Smooth muscle cell (in vitro differentiated cells): Measurements from ENCODE around the gene WDR44. TPM values are rescaled to one million over a fixed set of nuclear protein-coding genes. Genes with fewer than 3 reads are reported as not detected.

ENCODE experiments used
- DNase-seq: peaks from one replicate; lab custom pipeline; 2025; ENCODE audit not compliant: unreplicated experiment; lab: John Stamatoyannopoulos, UW
- H2AFZ ChIP-seq: fragments of 200-600 bp; sonication (generic); 2 replicates; pipeline ENCODE4 v1.6.0; 2016; ENCODE audit warnings: antibody characterized with exemption, low read depth, mild to moderate bottlenecking
- H3F3A ChIP-seq: fragments of 200-600 bp; sonication (generic); 2 replicates; pipeline ENCODE4 v1.6.0; 2017; ENCODE audit warnings: antibody characterized with exemption, low read depth
- H3K27ac ChIP-seq: fragments of 200-600 bp; sonication (generic); 2 replicates; pipeline ENCODE4 v1.5.1; 2016; ENCODE audit warnings: low read depth, mild to moderate bottlenecking
- H3K27me3 ChIP-seq: fragments of 200-600 bp; sonication (generic); 2 replicates; pipeline ENCODE4 v1.6.1; 2016; ENCODE audit warnings: low read depth, mild to moderate bottlenecking
- H3K36me3 ChIP-seq: fragments of 200-600 bp; sonication (generic); 2 replicates; pipeline ENCODE4 v1.5.1; 2016; ENCODE audit warnings: low read depth
- H3K4me1 ChIP-seq: fragments of 200-600 bp; sonication (generic); 2 replicates; pipeline ENCODE4 v1.5.1; 2016; ENCODE audit warnings: low read depth
- H3K4me2 ChIP-seq: fragments of 200-600 bp; sonication (generic); 2 replicates; pipeline ENCODE4 v1.6.0; 2016; ENCODE audit warnings: mild to moderate bottlenecking
- H3K4me3 ChIP-seq: fragments of 200-600 bp; sonication (generic); 2 replicates; pipeline ENCODE4 v1.5.1; 2016; ENCODE audit warnings: mild to moderate bottlenecking
- H3K79me2 ChIP-seq: fragments of 200-600 bp; sonication (generic); 2 replicates; pipeline ENCODE4 v1.6.0; 2016; ENCODE audit warnings: low read depth, mild to moderate bottlenecking
- H3K9ac ChIP-seq: fragments of 200-600 bp; sonication (generic); 2 replicates; pipeline ENCODE4 v1.6.0; 2016; ENCODE audit warnings: low read depth
- H3K9me3 ChIP-seq: fragments of 200-600 bp; sonication (generic); replicated peaks from 2 replicates; pipeline ENCODE4 v1.5.1; 2016; ENCODE audit warnings: low read depth
- H4K20me1 ChIP-seq: fragments of 200-600 bp; sonication (generic); 2 replicates; pipeline ENCODE4 v1.6.0; 2016; ENCODE audit warnings: low read depth
- CTCF ChIP-seq: fragments of 200-600 bp; sonication (generic); IDR thresholded peaks from 2 replicates; pipeline ENCODE4 v1.5.1; 2017; ENCODE audit warnings: borderline replicate concordance, mild to moderate bottlenecking, antibody characterized with exemption; ENCODE audit not compliant: insufficient read depth, poor library complexity, severe bottlenecking
- WGBS: methylation state at CpG from one replicate; pipeline ENCODE4 v1.1.7; 2016; ENCODE audit warnings: low lambda C conversion rate; 5-methylcytosine and 5-hydroxymethylcytosine counted together
- polyA plus RNA-seq: library from polyadenylated mRNA; unstranded; fragments of >200 nt; fragmentation: Nextera tagmentation; extraction: Ambion mirVana; gene quantifications from 2 replicates; pipeline ENCODE4 v1.2.1, GENCODE V29; 2016
- total RNA-seq: library from RNA; depleted of rRNA; stranded (reverse); fragments of >200 nt; gene quantifications from 2 replicates; pipeline ENCODE4 v1.2.3, GENCODE V29; 2014

The WDR44 gene
- total and polyA plus RNA-seq, 2 experiments from 2014 or later: 10.0 to 18.4 TPM

- H3K9me3 ChIP-seq: no peaks in the 10 kb centered on the region
- H4K20me1 ChIP-seq: no peaks in the 10 kb centered on the region
- H3F3A ChIP-seq: no peaks in the 10 kb centered on the region
- H3K27ac ChIP-seq: no peak overlapping the region
- no peaks in the 10 kb centered on the region for H3K27me3 ChIP-seq
- no peak for TF ChIP-seq CTCF
- no peaks in the 10 kb centered on the region for H3K36me3 ChIP-seq
- H3K4me1 ChIP-seq: no peaks in the 10 kb centered on the region
- H3K4me3 ChIP-seq: no peak overlapping the region
- DNase-seq: no peak
- H3K79me2 ChIP-seq: no peaks in the 10 kb centered on the region
- H3K4me2 ChIP-seq: no peak overlapping the region
- no peak overlapping the region for H2AFZ ChIP-seq
- H3K9ac ChIP-seq: no peak overlapping the region
Observed at GRCh38 chrX:118338930-118339329, 7.0 kb upstream of the WDR44 start.

- H2AFZ ChIP-seq: peak overlapping the region; percentile 92
- no peak overlapping the region for H3K27ac ChIP-seq
- H3K9ac ChIP-seq: peak overlapping the region; percentile 67
- TF ChIP-seq CTCF: no peak
- no peaks in the 10 kb centered on the region for H3K9me3 ChIP-seq
- H3K4me3 ChIP-seq: peak overlapping the region; percentile 58
- H3K79me2 ChIP-seq: peaks cover 23% of the 10 kb centered on the region
- H3F3A ChIP-seq: no peaks in the 10 kb centered on the region
- WGBS: 70% methylated on average over 9 of the region's 9 CpGs
- no peaks in the 10 kb centered on the region for H3K36me3 ChIP-seq
- peak overlapping the region; percentile 90 for H3K4me2 ChIP-seq
- H4K20me1 ChIP-seq: peaks cover 29% of the 10 kb centered on the region
- H3K27me3 ChIP-seq: no peaks in the 10 kb centered on the region
- DNase-seq: no peak
- peaks cover 10% of the 10 kb centered on the region for H3K4me1 ChIP-seq
Observed at GRCh38 chrX:118345045-118345463, 852 bp upstream of the WDR44 start.

GRCh38 chrX:118346258-118347094, 570 bp downstream of the WDR44 start:
- H4K20me1 ChIP-seq: peaks cover 43% of the 10 kb centered on the region
- H3K9me3 ChIP-seq: no peaks in the 10 kb centered on the region
- H3K4me1 ChIP-seq: peaks cover 13% of the 10 kb centered on the region
- H3K9ac ChIP-seq: peak overlapping the region; percentile 84
- TF ChIP-seq CTCF: no peak
- peak overlapping the region; percentile 77 for H3K4me3 ChIP-seq
- 37% methylated on average over 51 of the region's 51 CpGs for WGBS
- H3K4me2 ChIP-seq: peak overlapping the region; percentile 78
- peak overlapping the region; percentile 86 for H3K27ac ChIP-seq
- peak overlapping the region; percentile 76 for H2AFZ ChIP-seq
- no peaks in the 10 kb centered on the region for H3K36me3 ChIP-seq
- DNase-seq: peak; percentile 21
- peaks cover 37% of the 10 kb centered on the region for H3K79me2 ChIP-seq
- no peaks in the 10 kb centered on the region for H3F3A ChIP-seq
- H3K27me3 ChIP-seq: no peaks in the 10 kb centered on the region

GRCh38 chrX:118347131-118347530, 1.2 kb downstream of the WDR44 start:
- no peak overlapping the region for H2AFZ ChIP-seq
- no peaks in the 10 kb centered on the region for H3F3A ChIP-seq
- no peaks in the 10 kb centered on the region for H3K36me3 ChIP-seq
- DNase-seq: no peak
- peak overlapping the region; percentile 78 for H3K4me2 ChIP-seq
- 43% methylated on average over 11 of the region's 11 CpGs for WGBS
- peaks cover 49% of the 10 kb centered on the region for H4K20me1 ChIP-seq
- H3K9ac ChIP-seq: peak overlapping the region; percentile 84
- H3K79me2 ChIP-seq: peaks cover 43% of the 10 kb centered on the region
- H3K4me3 ChIP-seq: peak overlapping the region; percentile 77
- no peak for TF ChIP-seq CTCF
- H3K4me1 ChIP-seq: peaks cover 13% of the 10 kb centered on the region
- no peaks in the 10 kb centered on the region for H3K9me3 ChIP-seq
- H3K27ac ChIP-seq: peak overlapping the region; percentile 86
- H3K27me3 ChIP-seq: no peaks in the 10 kb centered on the region
